ENCODE measurements around the gene DMBT1.

DMBT1 gene

GRCh38 chr10:122663516-122664130 lies 103.1 kb downstream of the DMBT1 start:
- no peak overlapping the region for H3K4me3 ChIP-seq (replicated peaks; ENCODE audit: low read depth, low read length)
- no peak for TF ChIP-seq CTCF (IDR thresholded peaks at IDR 0.05; ENCODE audit: low read length, missing control alignments)
- DNase-seq (ENCODE audit: low read depth), result no peak

- no peak overlapping the region for H3K4me3 ChIP-seq (replicated peaks; ENCODE audit: low read depth, low read length)
- no peak for DNase-seq (ENCODE audit: low read depth)
- no peak for TF ChIP-seq CTCF (IDR thresholded peaks at IDR 0.05; ENCODE audit: low read length, missing control alignments)
Observed at GRCh38 chr10:122664501-122664900, 103.9 kb downstream of the DMBT1 start.

- DNase-seq (ENCODE audit: low read depth), result no peak
- H3K4me3 ChIP-seq (replicated peaks; ENCODE audit: low read depth, low read length), result no peak overlapping the region
- no peak for TF ChIP-seq CTCF (IDR thresholded peaks at IDR 0.05; ENCODE audit: low read length, missing control alignments)
Observed at GRCh38 chr10:122665329-122665860, 104.8 kb downstream of the DMBT1 start.

- TF ChIP-seq CTCF (IDR thresholded peaks at IDR 0.05; ENCODE audit: low read length, missing control alignments), result no peak
- DNase-seq (ENCODE audit: low read depth), result no peak
- no peak overlapping the region for H3K4me3 ChIP-seq (replicated peaks; ENCODE audit: low read depth, low read length)
Observed at GRCh38 chr10:122665946-122666345, 105.4 kb downstream of the DMBT1 start.

GRCh38 chr10:122669045-122669444 lies 108.5 kb downstream of the DMBT1 start:
- no peak for DNase-seq (ENCODE audit: low read depth)
- TF ChIP-seq CTCF (IDR thresholded peaks at IDR 0.05; ENCODE audit: low read length, missing control alignments), result no peak
- no peak overlapping the region for H3K4me3 ChIP-seq (replicated peaks; ENCODE audit: low read depth, low read length)

- no peak for TF ChIP-seq CTCF (IDR thresholded peaks at IDR 0.05; ENCODE audit: low read length, missing control alignments)
- no peak for DNase-seq (ENCODE audit: low read depth)
- H3K4me3 ChIP-seq (replicated peaks; ENCODE audit: low read depth, low read length), result no peak overlapping the region
Observed at GRCh38 chr10:122669842-122670241, 109.3 kb downstream of the DMBT1 start.

GRCh38 chr10:122671355-122671754 lies 110.8 kb downstream of the DMBT1 start:
- no peak for TF ChIP-seq CTCF (IDR thresholded peaks at IDR 0.05; ENCODE audit: low read length, missing control alignments)
- no peak overlapping the region for H3K4me3 ChIP-seq (replicated peaks; ENCODE audit: low read depth, low read length)
- no peak for DNase-seq (ENCODE audit: low read depth)
